Measurements from ENCODE around the gene SKAP1.

The SKAP1 gene

GRCh38 chr17:48465884-48466283 is 35.9 kb upstream of the SKAP1 start:
- no peaks in the 10 kb centered on the region for H3K27me3 ChIP-seq (ENCODE audit: low read length)
- no peaks in the 10 kb centered on the region for H3F3A ChIP-seq (ENCODE audit: insufficient read depth)
- H4K20me1 ChIP-seq (ENCODE audit: low read depth, low read length), result no peaks in the 10 kb centered on the region
- no peak overlapping the region for H3K27ac ChIP-seq (ENCODE audit: low read depth, low read length)
- H3K9me2 ChIP-seq (replicated peaks; ENCODE audit: insufficient read depth, low read length), result no peaks in the 10 kb centered on the region
- H3K36me3 ChIP-seq (ENCODE audit: low read length), result no peaks in the 10 kb centered on the region
- no peak overlapping the region for H3K9ac ChIP-seq (ENCODE audit: low read length)
- no peak overlapping the region for H3K4me2 ChIP-seq (ENCODE audit: low read depth, low read length, poor library complexity, severe bottlenecking)
- H2AFZ ChIP-seq (ENCODE audit: low read depth, low read length, severe bottlenecking), result no peak overlapping the region
- H3K9me3 ChIP-seq (ENCODE audit: insufficient read depth, low read length), result no peaks in the 10 kb centered on the region
- no peak for TF ChIP-seq CTCF (IDR thresholded peaks at IDR 0.05; ENCODE audit: insufficient read depth, low read length, poor library complexity, severe bottlenecking)
- no peak for TF ChIP-seq EZH2phosphoT487 (conservative IDR thresholded peaks at IDR 0.05; ENCODE audit: low read length)
- H3K79me2 ChIP-seq (ENCODE audit: insufficient read depth, low read length), result no peaks in the 10 kb centered on the region
- no peak overlapping the region for H3K4me3 ChIP-seq (ENCODE audit: insufficient read depth, low read length, poor library complexity, severe bottlenecking)

DNA sequence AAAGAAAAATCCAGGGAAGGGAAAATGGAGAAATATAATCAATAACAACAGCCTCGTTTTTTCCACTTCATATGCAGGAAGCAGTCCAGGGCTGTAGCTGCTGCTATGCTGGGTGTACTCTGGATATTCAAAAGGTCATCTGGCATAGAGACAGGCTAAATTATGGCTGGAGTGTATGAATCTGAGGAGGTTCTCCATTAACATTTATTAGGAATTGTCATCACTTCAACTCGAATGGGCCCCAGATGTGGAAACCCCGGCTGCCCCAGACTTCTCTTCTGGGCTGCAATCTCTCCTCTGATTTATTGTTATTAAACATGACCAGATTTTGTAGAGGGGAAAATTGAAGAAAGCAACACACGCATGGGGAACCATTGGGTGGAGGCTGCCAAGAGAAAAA is 33.5 kb upstream of the SKAP1 start:
- Histone ChIP-seq H4K20me1 (ENCODE audit: low read depth, low read length) (no peaks in the 10 kb centered on the region), H3K9me3 (ENCODE audit: insufficient read depth, low read length) (no peaks in the 10 kb centered on the region), H3K79me2 (ENCODE audit: insufficient read depth, low read length) (no peaks in the 10 kb centered on the region), H3K27me3 (ENCODE audit: low read length) (no peaks in the 10 kb centered on the region), H3K4me3 (ENCODE audit: insufficient read depth, low read length, poor library complexity, severe bottlenecking) (no peak overlapping the region), H3K9ac (ENCODE audit: low read length) (no peak overlapping the region), H3K9me2 (replicated peaks; ENCODE audit: insufficient read depth, low read length) (no peaks in the 10 kb centered on the region), H3K36me3 (ENCODE audit: low read length) (no peaks in the 10 kb centered on the region), H3K27ac (ENCODE audit: low read depth, low read length) (no peak overlapping the region), H3K4me2 (ENCODE audit: low read depth, low read length, poor library complexity, severe bottlenecking) (no peak overlapping the region), H2AFZ (ENCODE audit: low read depth, low read length, severe bottlenecking) (no peak overlapping the region), H3F3A (ENCODE audit: insufficient read depth) (no peaks in the 10 kb centered on the region)
- TF ChIP-seq EZH2phosphoT487 (conservative IDR thresholded peaks at IDR 0.05; ENCODE audit: low read length), result no peak
- TF ChIP-seq CTCF (IDR thresholded peaks at IDR 0.05; ENCODE audit: insufficient read depth, low read length, poor library complexity, severe bottlenecking), result no peak

DNA sequence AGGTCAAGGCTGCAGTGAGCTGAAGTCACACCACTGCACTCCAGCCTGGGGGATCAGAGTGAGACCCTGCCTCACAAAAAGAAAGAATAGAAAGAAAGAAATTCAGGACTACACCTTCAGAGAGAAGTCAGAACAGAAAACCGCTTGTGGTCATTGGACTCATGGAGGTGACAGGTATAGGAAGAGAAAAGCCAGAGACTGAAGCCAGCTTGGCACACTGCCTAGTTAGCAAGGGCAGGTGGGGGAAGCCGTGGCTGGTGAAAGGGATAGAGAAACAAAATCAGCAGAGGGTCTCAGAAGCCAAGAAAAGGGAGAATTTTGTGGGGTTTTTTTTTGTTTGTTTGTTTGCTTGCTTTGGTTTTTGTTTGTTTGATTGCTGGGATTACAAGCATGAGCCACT is 32.9 kb upstream of the SKAP1 start:
- Histone ChIP-seq H3K9ac (ENCODE audit: low read length) (no peak overlapping the region), H3K4me2 (ENCODE audit: low read depth, low read length, poor library complexity, severe bottlenecking) (no peak overlapping the region), H3K27me3 (ENCODE audit: low read length) (no peaks in the 10 kb centered on the region), H3F3A (ENCODE audit: insufficient read depth) (no peaks in the 10 kb centered on the region), H4K20me1 (ENCODE audit: low read depth, low read length) (no peaks in the 10 kb centered on the region), H3K36me3 (ENCODE audit: low read length) (no peaks in the 10 kb centered on the region), H2AFZ (ENCODE audit: low read depth, low read length, severe bottlenecking) (no peak overlapping the region), H3K9me3 (ENCODE audit: insufficient read depth, low read length) (no peaks in the 10 kb centered on the region), H3K9me2 (replicated peaks; ENCODE audit: insufficient read depth, low read length) (no peaks in the 10 kb centered on the region), H3K79me2 (ENCODE audit: insufficient read depth, low read length) (no peaks in the 10 kb centered on the region), H3K27ac (ENCODE audit: low read depth, low read length) (no peak overlapping the region), H3K4me3 (ENCODE audit: insufficient read depth, low read length, poor library complexity, severe bottlenecking) (no peak overlapping the region)
- TF ChIP-seq CTCF (IDR thresholded peaks at IDR 0.05; ENCODE audit: insufficient read depth, low read length, poor library complexity, severe bottlenecking) (no peak), EZH2phosphoT487 (conservative IDR thresholded peaks at IDR 0.05; ENCODE audit: low read length) (no peak)

DNA sequence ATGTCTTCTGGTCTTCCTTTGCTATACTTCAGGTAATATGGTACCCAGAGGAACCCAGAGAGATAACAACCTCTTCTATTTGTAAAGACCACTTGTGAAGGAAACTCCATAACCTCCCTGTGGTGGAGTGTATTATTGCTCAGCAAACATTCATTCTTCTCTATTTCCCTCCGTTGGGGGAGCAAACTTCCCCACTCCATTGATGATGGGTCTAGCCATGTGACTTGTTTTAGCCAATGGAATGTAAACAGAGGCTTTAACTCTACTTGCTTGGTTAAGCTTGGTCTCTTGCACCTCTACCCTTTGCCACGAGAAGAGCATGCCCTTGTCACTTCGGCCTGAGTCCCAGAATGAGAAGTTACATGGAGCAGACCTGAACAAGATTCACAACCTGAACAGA is 30.0 kb upstream of the SKAP1 start:
- no peak overlapping the region for H3K4me3 ChIP-seq (ENCODE audit: insufficient read depth, low read length, poor library complexity, severe bottlenecking)
- H3K27me3 ChIP-seq (ENCODE audit: low read length), result no peaks in the 10 kb centered on the region
- no peak overlapping the region for H3K27ac ChIP-seq (ENCODE audit: low read depth, low read length)
- no peaks in the 10 kb centered on the region for H3K9me3 ChIP-seq (ENCODE audit: insufficient read depth, low read length)
- H3K9me2 ChIP-seq (replicated peaks; ENCODE audit: insufficient read depth, low read length), result no peaks in the 10 kb centered on the region
- H3K4me2 ChIP-seq (ENCODE audit: low read depth, low read length, poor library complexity, severe bottlenecking), result no peak overlapping the region
- H3K36me3 ChIP-seq (ENCODE audit: low read length), result no peaks in the 10 kb centered on the region
- no peak overlapping the region for H3K9ac ChIP-seq (ENCODE audit: low read length)
- TF ChIP-seq CTCF (IDR thresholded peaks at IDR 0.05; ENCODE audit: insufficient read depth, low read length, poor library complexity, severe bottlenecking) (no peak), EZH2phosphoT487 (conservative IDR thresholded peaks at IDR 0.05; ENCODE audit: low read length) (no peak)
- H3K79me2 ChIP-seq (ENCODE audit: insufficient read depth, low read length), result no peaks in the 10 kb centered on the region
- no peaks in the 10 kb centered on the region for H3F3A ChIP-seq (ENCODE audit: insufficient read depth)
- no peak overlapping the region for H2AFZ ChIP-seq (ENCODE audit: low read depth, low read length, severe bottlenecking)
- H4K20me1 ChIP-seq (ENCODE audit: low read depth, low read length), result no peaks in the 10 kb centered on the region

Data from SU-DHL-6 (cell line).